Mesendoderm (in vitro differentiated cells): ENCODE measurements around the gene MEOX2.

Source experiments
- DNase-seq: peaks from one replicate; pipeline ENCODE4 v3.0.0; 2013
- H2AK5ac ChIP-seq: 2 replicates; pipeline ENCODE4 v1.6.1; 2013; ENCODE audit warnings: low read length, inconsistent platforms
- H2BK120ac ChIP-seq: 2 replicates; pipeline ENCODE4 v1.6.1; 2013; ENCODE audit warnings: low read depth, mild to moderate bottlenecking, low read length, moderate library complexity, mixed read lengths
- H2BK15ac ChIP-seq: replicated peaks from 2 replicates; pipeline ENCODE4 v1.6.1; 2013; ENCODE audit warnings: low read depth, mild to moderate bottlenecking, moderate library complexity
- H2BK5ac ChIP-seq: 2 replicates; pipeline ENCODE4 v1.6.1; 2013; ENCODE audit warnings: low read length, inconsistent platforms
- H3K18ac ChIP-seq: 2 replicates; pipeline ENCODE4 v1.6.1; 2013; ENCODE audit warnings: mild to moderate bottlenecking, low read length, mixed read lengths
- H3K23ac ChIP-seq: one replicate; pipeline ENCODE4 v1.6.1; 2013; ENCODE audit warnings: low read length
- H3K27ac ChIP-seq: 2 replicates; pipeline ENCODE4 v1.5.1; 2013; ENCODE audit warnings: low read depth, mild to moderate bottlenecking, inconsistent platforms, low read length, moderate library complexity
- H3K27me3 ChIP-seq: 2 replicates; pipeline ENCODE4 v1.6.1; 2013; ENCODE audit warnings: low read length, control low read depth, mild to moderate bottlenecking, inconsistent platforms; ENCODE audit not compliant: insufficient read depth, poor library complexity
- H3K36me3 ChIP-seq: 2 replicates; pipeline ENCODE4 v1.6.1; 2013; ENCODE audit warnings: low read length, inconsistent platforms; ENCODE audit not compliant: control insufficient read depth, insufficient read depth
- H3K4ac ChIP-seq: one replicate; pipeline ENCODE4 v1.6.1; 2013; ENCODE audit warnings: low read depth, mild to moderate bottlenecking, low read length, moderate library complexity
- H3K4me1 ChIP-seq: 2 replicates; pipeline ENCODE4 v1.6.1; 2013; ENCODE audit warnings: low read depth, low read length, inconsistent platforms; ENCODE audit not compliant: control insufficient read depth
- H3K4me2 ChIP-seq: 2 replicates; pipeline ENCODE4 v1.6.1; 2013; ENCODE audit warnings: low read length
- H3K4me3 ChIP-seq: 2 replicates; pipeline ENCODE4 v1.5.1; 2013; ENCODE audit warnings: mild to moderate bottlenecking, low read length
- H3K56ac ChIP-seq: one replicate; pipeline ENCODE4 v1.6.1; 2013; ENCODE audit warnings: low read length
- H3K79me1 ChIP-seq: 2 replicates; pipeline ENCODE4 v1.6.1; 2013; ENCODE audit warnings: low read length, inconsistent platforms
- H3K79me2 ChIP-seq: 2 replicates; pipeline ENCODE4 v1.6.1; 2013; ENCODE audit warnings: mild to moderate bottlenecking, low read length; ENCODE audit not compliant: control insufficient read depth, insufficient read depth
- H3K9ac ChIP-seq: 2 replicates; pipeline ENCODE4 v1.6.1; 2013; ENCODE audit warnings: low read length, inconsistent platforms
- H4K5ac ChIP-seq: one replicate; pipeline ENCODE4 v1.6.1; 2013; ENCODE audit warnings: low read length
- H4K8ac ChIP-seq: one replicate; pipeline ENCODE4 v1.6.1; 2013; ENCODE audit warnings: low read depth, mild to moderate bottlenecking, control low read depth, low read length, moderate library complexity
- WGBS: extraction: QIAGEN DNeasy Blood & Tissue Kit; methylation state at CpG from one replicate; pipeline ENCODE4 v1.1.7; 2013; ENCODE audit warnings: low lambda C conversion rate, missing lambda C conversion rate; ENCODE audit not compliant: insufficient coverage; ENCODE audit errors: extremely low coverage; 5-methylcytosine and 5-hydroxymethylcytosine counted together

Gene MEOX2

DNA sequence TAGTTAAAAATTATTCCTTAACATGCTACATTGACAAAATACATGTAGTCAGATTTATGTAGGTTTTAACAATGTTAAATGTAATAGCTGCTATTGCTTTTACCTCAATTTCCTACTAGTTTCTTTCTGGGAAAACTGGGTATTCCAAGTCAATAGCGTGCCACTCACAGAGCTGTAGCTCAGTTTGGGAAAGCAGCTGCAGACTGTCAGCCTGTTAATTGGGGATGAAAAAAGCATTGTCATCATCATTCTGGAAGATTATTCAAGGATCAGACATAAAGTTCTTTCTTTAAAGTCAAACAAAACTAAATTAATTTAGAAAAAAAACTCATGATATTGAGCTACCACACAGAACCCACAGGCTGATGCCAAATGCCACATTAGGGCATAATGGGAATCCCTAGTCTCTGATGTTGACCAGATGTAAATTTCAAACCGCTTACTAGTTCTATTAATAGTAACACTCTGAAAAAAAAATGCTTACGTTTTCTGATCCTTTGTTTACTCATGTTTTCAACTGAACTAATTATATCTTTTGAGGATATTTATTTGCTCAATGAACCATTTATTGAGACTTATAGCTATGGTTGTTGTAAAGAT, 105.0 kb downstream of the MEOX2 start:
- Histone ChIP-seq H3K4me3 (no peak overlapping the region), H3K4ac (no peak overlapping the region), H3K27me3 (no peaks in the 10 kb centered on the region), H3K79me1 (no peaks in the 10 kb centered on the region), H3K9ac (no peak overlapping the region), H3K79me2 (no peaks in the 10 kb centered on the region), H4K8ac (no peak overlapping the region), H2AK5ac (no peak overlapping the region), H3K4me1 (no peaks in the 10 kb centered on the region), H3K27ac (no peak overlapping the region), H2BK15ac (no peak overlapping the region), H4K5ac (no peak overlapping the region), H3K36me3 (no peaks in the 10 kb centered on the region), H3K4me2 (no peak overlapping the region), H3K56ac (no peak overlapping the region), H3K23ac (no peak overlapping the region), H2BK120ac (no peak overlapping the region), H3K18ac (no peak overlapping the region), H2BK5ac (no peak overlapping the region)
- no CpG with 5 or more reads among the region's 3 CpGs for WGBS
- DNase-seq, result no peak

DNA sequence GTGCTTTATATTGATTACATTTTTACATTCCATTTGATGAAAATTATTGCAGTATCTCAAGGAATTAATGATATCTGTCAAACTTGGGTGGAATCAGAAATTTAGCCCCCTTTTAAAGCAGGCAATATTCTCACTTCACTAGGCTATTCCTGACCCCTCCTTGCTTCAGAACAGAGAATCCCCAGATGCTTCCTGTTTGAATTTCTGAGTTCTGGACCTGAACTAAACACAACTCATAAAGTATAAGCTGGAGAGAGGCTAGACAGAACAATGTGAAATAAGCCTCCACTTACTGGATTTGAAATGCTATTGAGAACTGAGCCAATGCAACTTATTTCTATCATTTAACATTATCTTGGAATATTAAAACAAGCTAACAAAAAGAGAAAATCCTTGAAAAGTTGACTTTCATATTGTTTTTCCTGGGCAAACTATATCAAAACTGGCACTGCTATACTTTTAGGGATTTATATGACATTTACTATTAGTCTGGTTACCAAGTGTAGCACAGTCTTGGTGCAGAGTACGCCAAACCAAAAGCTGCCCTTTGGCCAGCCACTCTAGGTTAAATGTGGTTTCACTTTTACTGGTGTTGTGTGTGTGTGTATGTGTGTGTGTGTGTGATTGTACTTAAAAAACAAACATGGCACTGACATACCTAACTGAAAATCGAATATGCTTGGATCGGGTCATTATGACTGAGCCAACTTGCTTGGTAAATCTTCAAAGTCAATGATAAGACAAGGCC, 105.7 kb downstream of the MEOX2 start:
- WGBS, result no CpG with 5 or more reads among the region's 3 CpGs
- Histone ChIP-seq H3K4me2 (no peak overlapping the region), H3K27me3 (no peaks in the 10 kb centered on the region), H3K79me1 (no peaks in the 10 kb centered on the region), H3K18ac (no peak overlapping the region), H2BK5ac (no peak overlapping the region), H2AK5ac (no peak overlapping the region), H3K36me3 (no peaks in the 10 kb centered on the region), H4K5ac (no peak overlapping the region), H3K9ac (no peak overlapping the region), H3K56ac (no peak overlapping the region), H2BK120ac (no peak overlapping the region), H2BK15ac (no peak overlapping the region), H3K27ac (no peak overlapping the region), H4K8ac (no peak overlapping the region), H3K23ac (no peak overlapping the region), H3K4me1 (no peaks in the 10 kb centered on the region), H3K4me3 (no peak overlapping the region), H3K4ac (no peak overlapping the region), H3K79me2 (no peaks in the 10 kb centered on the region)
- DNase-seq, result no peak

DNA sequence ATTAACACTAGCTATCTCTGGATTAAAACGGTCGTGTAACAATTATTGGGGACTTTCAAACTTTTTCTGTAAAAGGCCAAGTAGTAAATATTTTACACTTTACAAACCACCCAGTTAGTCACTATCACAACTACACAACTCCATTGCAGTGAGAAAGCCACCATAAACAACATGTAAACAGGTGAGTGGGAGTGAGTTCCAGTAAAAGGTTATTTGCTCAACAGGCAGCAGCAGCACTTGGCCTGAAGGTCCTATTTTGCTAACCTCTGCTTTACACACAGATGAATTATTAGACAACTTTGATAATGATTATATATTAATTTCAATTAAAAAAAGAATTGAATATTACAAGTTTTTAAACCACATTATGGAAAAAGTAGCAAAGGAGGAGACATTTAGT, 108.9 kb downstream of the MEOX2 start:
- DNase-seq, result no peak
- Histone ChIP-seq H2AK5ac (no peak overlapping the region), H3K27ac (no peak overlapping the region), H2BK120ac (no peak overlapping the region), H4K8ac (no peak overlapping the region), H4K5ac (no peak overlapping the region), H3K4me3 (no peak overlapping the region), H3K18ac (no peak overlapping the region), H3K4me1 (no peaks in the 10 kb centered on the region), H3K9ac (no peak overlapping the region), H3K4me2 (no peak overlapping the region), H3K23ac (no peak overlapping the region), H3K56ac (no peak overlapping the region), H3K4ac (no peak overlapping the region), H2BK5ac (no peak overlapping the region), H3K79me1 (no peaks in the 10 kb centered on the region), H3K79me2 (no peaks in the 10 kb centered on the region), H2BK15ac (no peak overlapping the region), H3K36me3 (no peaks in the 10 kb centered on the region), H3K27me3 (no peaks in the 10 kb centered on the region)
- WGBS, result no CpG with 5 or more reads among the region's 2 CpGs

DNA sequence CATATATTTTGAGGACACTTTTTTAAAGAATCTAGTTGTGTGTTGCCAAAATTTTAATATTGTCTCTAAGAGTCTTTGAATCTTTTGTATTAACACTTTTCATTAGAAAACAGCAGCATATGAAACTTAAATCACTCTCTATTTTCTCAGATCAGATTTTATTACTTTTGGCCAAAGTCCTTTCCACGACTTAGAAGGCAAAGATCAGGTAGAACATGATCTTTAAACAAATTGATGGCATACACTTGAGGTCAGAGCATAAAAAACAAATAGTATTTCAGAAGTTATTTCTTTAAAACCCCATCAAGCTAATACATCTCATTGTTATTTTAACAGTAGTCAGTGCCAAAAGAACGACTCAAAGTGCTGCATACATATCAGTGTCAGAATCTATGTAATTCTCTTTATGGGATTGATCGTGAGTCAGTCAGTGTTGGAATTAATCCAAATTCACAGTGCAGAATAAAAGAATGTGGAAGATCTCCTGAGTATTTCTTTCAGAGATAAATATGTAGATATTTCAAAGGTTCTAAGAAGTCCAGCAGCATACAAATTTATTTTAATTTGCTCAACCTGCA, 115.1 kb downstream of the MEOX2 start:
- no peaks in the 10 kb centered on the region for H3K27me3 ChIP-seq
- H3K36me3 ChIP-seq, result no peaks in the 10 kb centered on the region
- no peak overlapping the region for H3K9ac ChIP-seq
- H2BK5ac ChIP-seq, result no peak overlapping the region
- no peak overlapping the region for H4K5ac ChIP-seq
- no peak overlapping the region for H3K56ac ChIP-seq
- H2AK5ac ChIP-seq, result no peak overlapping the region
- no peak overlapping the region for H3K4ac ChIP-seq
- H3K4me3 ChIP-seq, result no peak overlapping the region
- DNase-seq, result no peak
- no peak overlapping the region for H3K18ac ChIP-seq
- no peak overlapping the region for H2BK120ac ChIP-seq
- no peaks in the 10 kb centered on the region for H3K4me1 ChIP-seq
- no peak overlapping the region for H2BK15ac ChIP-seq
- H3K23ac ChIP-seq, result no peak overlapping the region
- no peak overlapping the region for H3K27ac ChIP-seq
- no peak overlapping the region for H4K8ac ChIP-seq
- H3K4me2 ChIP-seq, result no peak overlapping the region
- no CpG with 5 or more reads among the region's 3 CpGs for WGBS
- no peaks in the 10 kb centered on the region for H3K79me2 ChIP-seq
- H3K79me1 ChIP-seq, result no peaks in the 10 kb centered on the region

DNA sequence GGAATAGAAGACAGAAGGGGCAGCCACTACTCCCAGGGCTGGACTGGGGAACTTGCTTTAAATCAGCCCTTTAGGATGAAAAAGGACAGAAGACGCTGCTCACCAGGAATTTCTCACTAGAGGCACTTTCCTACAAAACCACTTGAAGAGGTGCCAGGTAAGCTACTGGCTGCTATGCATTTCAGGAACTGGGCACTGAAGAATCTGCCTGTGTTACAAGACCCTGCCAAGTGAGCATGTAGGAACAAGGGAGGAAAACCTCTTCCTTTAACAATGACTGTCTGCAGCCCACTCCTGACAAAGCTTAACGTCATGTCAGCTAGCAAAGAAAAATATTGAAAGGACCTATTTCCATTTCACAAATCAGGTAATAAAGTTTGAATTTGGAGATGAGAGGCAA, 118.8 kb downstream of the MEOX2 start:
- Histone ChIP-seq H3K27ac (no peak overlapping the region), H2BK120ac (no peak overlapping the region), H3K27me3 (no peaks in the 10 kb centered on the region), H3K4me1 (no peaks in the 10 kb centered on the region), H3K79me1 (no peaks in the 10 kb centered on the region), H2BK5ac (no peak overlapping the region), H3K56ac (no peak overlapping the region), H4K8ac (no peak overlapping the region), H3K9ac (no peak overlapping the region), H3K79me2 (no peaks in the 10 kb centered on the region), H3K4me3 (no peak overlapping the region), H3K4me2 (no peak overlapping the region), H2AK5ac (no peak overlapping the region), H3K4ac (no peak overlapping the region), H4K5ac (no peak overlapping the region), H3K18ac (no peak overlapping the region), H3K23ac (no peak overlapping the region), H2BK15ac (no peak overlapping the region), H3K36me3 (no peaks in the 10 kb centered on the region)
- DNase-seq, result no peak
- no CpG with 5 or more reads among the region's 2 CpGs for WGBS
